HG02981 (cell line): ENCODE results near the gene DHRS7C.

ENCODE experiments used
- ATAC-seq: cut with Tn5 transposase; IDR thresholded peaks from one replicate; pipeline ENCODE4 v1.9.1; 2021; ENCODE audit warnings: mild to moderate bottlenecking, moderate library complexity; ENCODE audit not compliant: unreplicated experiment

Gene DHRS7C

DNA sequence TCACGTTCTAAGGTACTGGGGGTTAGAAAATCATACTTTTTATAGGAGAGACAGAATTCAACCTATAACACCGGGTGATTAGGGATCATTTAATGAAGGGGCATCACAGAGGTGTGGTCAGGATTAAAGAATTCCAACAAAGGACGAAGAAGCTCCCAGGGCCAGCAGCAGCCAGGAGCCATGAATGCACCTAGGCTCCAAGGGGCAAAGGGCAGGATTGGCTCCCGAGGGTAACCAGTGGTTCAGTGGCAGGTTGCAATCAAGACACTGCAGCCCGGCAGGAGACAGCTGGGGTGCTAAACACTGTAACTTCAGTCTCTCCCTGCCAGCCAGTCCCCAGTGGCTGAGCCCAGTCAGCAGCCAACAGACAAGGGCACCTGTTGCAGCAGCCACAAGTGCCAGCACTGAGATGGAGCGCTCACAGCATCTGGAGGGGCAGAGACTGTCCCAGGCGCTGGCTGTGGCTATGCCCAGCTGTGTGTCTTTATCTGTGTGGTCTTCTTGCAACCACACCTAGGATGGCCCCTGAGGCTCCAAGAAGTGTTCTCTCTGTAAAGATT is 23.9 kb downstream of the DHRS7C start:
- ATAC-seq = no peak

- ATAC-seq = no peak
Measured at GRCh38 chr17:9766970-9767369, 24.4 kb downstream of the DHRS7C start.

GRCh38 chr17:9765322-9765721 is 26.1 kb downstream of the DHRS7C start:
- ATAC-seq = no peak

- ATAC-seq = no peak
Measured at GRCh38 chr17:9763643-9764042, 27.7 kb downstream of the DHRS7C start.

DNA sequence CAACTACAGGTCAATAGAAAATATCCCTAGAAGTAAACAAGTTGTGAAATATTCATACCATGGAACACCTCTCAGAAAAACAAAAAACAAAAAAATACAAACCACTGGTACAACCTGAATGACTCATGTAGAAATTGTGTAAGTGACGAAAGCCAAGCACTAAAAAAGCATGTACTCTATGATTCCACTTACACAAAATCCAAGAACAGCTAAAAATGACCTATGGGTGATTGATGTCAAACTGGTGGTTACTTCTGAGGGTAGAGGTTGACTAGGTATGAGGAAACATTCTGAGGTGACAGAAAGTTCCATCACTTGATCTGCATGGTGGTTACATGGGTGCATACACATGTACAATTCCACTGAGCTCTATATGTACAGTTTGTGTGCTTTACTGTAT is 31.1 kb downstream of the DHRS7C start:
- ATAC-seq = no peak

GRCh38 chr17:9755083-9755482 is 36.3 kb downstream of the DHRS7C start:
- ATAC-seq = no peak

DNA sequence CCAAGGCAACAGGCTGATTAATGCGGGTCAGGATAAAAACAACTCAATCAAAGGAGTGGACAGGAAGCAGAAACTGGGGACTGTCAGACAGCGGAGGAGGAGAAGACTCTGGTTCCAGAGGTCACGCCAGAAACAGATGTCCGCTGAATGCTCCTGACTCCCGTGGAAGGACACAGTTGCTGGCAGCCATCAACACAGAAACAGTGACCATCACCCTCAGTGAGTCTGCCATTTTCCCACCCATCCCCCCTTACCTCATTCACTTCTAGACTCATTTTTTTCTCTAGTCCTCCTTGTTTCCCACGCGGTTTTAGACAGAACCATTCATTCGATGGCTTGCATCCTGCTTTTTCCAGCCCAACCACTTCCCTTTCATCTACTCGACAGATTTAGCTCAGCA is 40.9 kb downstream of the DHRS7C start:
- ATAC-seq = no peak

- ATAC-seq = no peak
Measured at GRCh38 chr17:9729735-9730420, 61.5 kb downstream of the DHRS7C start.

GRCh38 chr17:9729034-9729650 is 62.2 kb downstream of the DHRS7C start:
- no peak for ATAC-seq

GRCh38 chr17:9728564-9728963 is 62.8 kb downstream of the DHRS7C start:
- ATAC-seq = no peak

DNA sequence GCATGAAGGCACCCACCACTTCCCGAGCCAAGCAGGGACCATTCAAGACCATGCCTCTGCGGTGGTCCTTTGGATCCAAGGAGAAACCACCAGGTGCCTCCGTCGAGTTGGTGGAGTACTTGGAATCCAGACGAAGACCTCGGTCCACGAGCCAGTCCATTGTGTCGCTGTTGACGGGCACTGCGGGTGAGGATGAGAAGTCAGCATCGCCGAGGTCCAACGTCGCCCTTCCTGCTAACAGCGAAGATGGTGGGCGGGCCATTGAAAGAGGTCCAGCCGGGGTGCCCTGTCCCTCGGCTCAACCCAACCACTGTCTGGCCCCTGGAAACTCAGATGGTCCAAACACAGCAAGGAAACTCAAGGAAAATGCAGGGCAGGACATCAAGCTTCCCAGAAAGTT is 63.4 kb downstream of the DHRS7C start:
- ATAC-seq = no peak

GRCh38 chr17:9726291-9726690 is 65.1 kb downstream of the DHRS7C start:
- no peak for ATAC-seq

GRCh38 chr17:9725575-9725974 is 65.8 kb downstream of the DHRS7C start:
- ATAC-seq = no peak
